Ishikawa (cell line): ENCODE results near the gene LAMC1.

ENCODE experiments used
- CEBPB ChIP-seq: IDR thresholded peaks from 2 replicates; pipeline ENCODE4 v1.6.1; 2012
- CREB1 ChIP-seq: IDR thresholded peaks from 2 replicates; pipeline ENCODE4 v1.6.1; 2012; ENCODE audit warnings: low read depth
- EP300 ChIP-seq: IDR thresholded peaks from 2 replicates; pipeline ENCODE4 v1.6.1; 2012; ENCODE audit warnings: borderline replicate concordance
- FOXM1 ChIP-seq: IDR thresholded peaks from 2 replicates; pipeline ENCODE4 v1.6.1; 2012; ENCODE audit warnings: low read depth, borderline replicate concordance
- NFIC ChIP-seq: IDR thresholded peaks from 2 replicates; pipeline ENCODE4 v1.6.1; 2012
- RAD21 ChIP-seq: IDR thresholded peaks from 2 replicates; pipeline ENCODE4 v1.6.1; 2012; ENCODE audit warnings: low read depth
- ZBTB7A ChIP-seq: IDR thresholded peaks from 2 replicates; pipeline ENCODE4 v1.6.1; 2012; ENCODE audit warnings: low read depth
- TF ChIP-seq, protein P1 (sequence below): IDR thresholded peaks from 2 replicates; pipeline ENCODE4 v1.6.1; 2012
- TF ChIP-seq, protein P2 (sequence below): IDR thresholded peaks from 2 replicates; pipeline ENCODE4 v1.6.1; 2012

DNA sequence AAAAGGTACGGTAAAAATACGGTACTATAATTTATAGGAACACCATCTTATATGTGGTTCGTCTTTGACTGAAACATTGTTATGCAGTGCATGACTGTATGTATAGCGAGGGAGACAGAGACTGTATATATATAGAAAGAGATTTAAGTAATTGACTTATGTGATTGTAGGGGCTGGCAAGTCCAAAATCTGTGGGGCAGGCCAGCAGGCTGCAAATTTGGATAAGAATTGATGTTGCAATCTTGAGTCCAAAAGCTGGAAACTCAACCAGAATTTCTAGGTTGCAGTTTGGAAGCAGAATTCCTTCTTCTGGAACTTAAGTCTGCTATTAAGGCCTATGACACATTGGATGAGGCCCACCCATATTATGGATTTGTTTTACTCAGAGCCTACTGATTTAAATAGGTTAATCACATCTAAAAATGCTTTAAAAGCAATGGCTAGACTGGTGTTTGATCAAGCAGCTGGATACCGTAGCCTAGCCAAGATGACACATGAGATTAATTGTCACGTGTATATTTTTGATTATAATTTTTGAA is 42.0 kb downstream of the LAMC1 start:
- TF ChIP-seq CREB1 (no peak), NFIC (no peak), FOXM1 (no peak), RAD21 (no peak), CEBPB (no peak), EP300 (no peak), ZBTB7A (no peak)
- TF ChIP-seq, protein P1, sequence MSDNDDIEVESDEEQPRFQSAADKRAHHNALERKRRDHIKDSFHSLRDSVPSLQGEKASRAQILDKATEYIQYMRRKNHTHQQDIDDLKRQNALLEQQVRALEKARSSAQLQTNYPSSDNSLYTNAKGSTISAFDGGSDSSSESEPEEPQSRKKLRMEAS: no peak
- TF ChIP-seq, protein P2, sequence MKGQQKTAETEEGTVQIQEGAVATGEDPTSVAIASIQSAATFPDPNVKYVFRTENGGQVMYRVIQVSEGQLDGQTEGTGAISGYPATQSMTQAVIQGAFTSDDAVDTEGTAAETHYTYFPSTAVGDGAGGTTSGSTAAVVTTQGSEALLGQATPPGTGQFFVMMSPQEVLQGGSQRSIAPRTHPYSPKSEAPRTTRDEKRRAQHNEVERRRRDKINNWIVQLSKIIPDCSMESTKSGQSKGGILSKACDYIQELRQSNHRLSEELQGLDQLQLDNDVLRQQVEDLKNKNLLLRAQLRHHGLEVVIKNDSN: no peak
